Neuronal stem cell (in vitro differentiated cells): ENCODE measurements around the gene STEAP3.

Experiments used
- DNase-seq: peaks from one replicate; pipeline ENCODE4 v3.0.0-alpha.2; 2013; ENCODE audit warnings: low spot score
- H2AFZ ChIP-seq: one replicate; pipeline ENCODE4 v1.6.1; 2013; ENCODE audit warnings: mild to moderate bottlenecking, low read length, inconsistent platforms
- H2AK5ac ChIP-seq: 2 replicates; pipeline ENCODE4 v1.6.1; 2013; ENCODE audit warnings: low read depth, mild to moderate bottlenecking, inconsistent platforms, low read length, moderate library complexity, mixed read lengths
- H2BK120ac ChIP-seq: 2 replicates; pipeline ENCODE4 v1.6.1; 2013; ENCODE audit warnings: low read depth, mild to moderate bottlenecking, inconsistent platforms, low read length, moderate library complexity, mixed read lengths
- H2BK12ac ChIP-seq: one replicate; pipeline ENCODE4 v1.6.1; 2013; ENCODE audit warnings: low read length, inconsistent platforms
- H2BK15ac ChIP-seq: 2 replicates; pipeline ENCODE4 v1.6.1; 2013; ENCODE audit warnings: mild to moderate bottlenecking, low read length, inconsistent platforms, mixed read lengths
- H2BK5ac ChIP-seq: one replicate; pipeline ENCODE4 v1.6.1; 2013; ENCODE audit warnings: inconsistent platforms, mild to moderate bottlenecking, low read length, moderate library complexity
- H3K14ac ChIP-seq: one replicate; pipeline ENCODE4 v1.6.1; 2013; ENCODE audit warnings: low read length, inconsistent platforms
- H3K18ac ChIP-seq: 2 replicates; pipeline ENCODE4 v1.6.1; 2013; ENCODE audit warnings: low read length, inconsistent platforms
- H3K23ac ChIP-seq: 2 replicates; pipeline ENCODE4 v1.6.1; 2013; ENCODE audit warnings: low read depth, mild to moderate bottlenecking, mixed read lengths, low read length, inconsistent platforms; ENCODE audit not compliant: poor library complexity
- H3K27ac ChIP-seq: replicated peaks from 3 replicates; pipeline ENCODE4 v1.5.1; 2013; ENCODE audit warnings: low read length, inconsistent platforms
- H3K27me3 ChIP-seq, 3 experiments: 2 replicates each; pipeline ENCODE4 v1.6.1; 2013; ENCODE audit warnings: low read length in 3 of 3, mild to moderate bottlenecking in 2 of 3, inconsistent platforms in 1 of 3, low read depth in 1 of 3, mixed read lengths in 1 of 3, moderate library complexity in 1 of 3; ENCODE audit not compliant: control insufficient read depth in 3 of 3, insufficient read depth in 3 of 3
- H3K36me3 ChIP-seq, 2 donors: replicated peaks in 1 of 2; 2 replicates each; pipeline ENCODE4 v1.6.1; 2013; ENCODE audit warnings: low read length in 2 of 2; ENCODE audit not compliant: control insufficient read depth in 2 of 2, insufficient read depth in 2 of 2
- H3K4ac ChIP-seq: 2 replicates; pipeline ENCODE4 v1.6.1; 2013; ENCODE audit warnings: inconsistent platforms, mild to moderate bottlenecking, low read length, moderate library complexity
- H3K4me1 ChIP-seq, 2 donors: 1 replicate in 1 of 2; 2 replicates in 1 of 2; pipeline ENCODE4 v1.6.1; 2013; ENCODE audit warnings: low read length in 2 of 2, low read depth in 1 of 2; ENCODE audit not compliant: control insufficient read depth in 2 of 2, insufficient read depth in 1 of 2
- H3K4me2 ChIP-seq: one replicate; pipeline ENCODE4 v1.6.1; 2013; ENCODE audit warnings: mild to moderate bottlenecking, low read length, inconsistent platforms; ENCODE audit not compliant: insufficient read depth, poor library complexity, severe bottlenecking
- H3K4me3 ChIP-seq, 2 donors: 2 replicates each; pipeline ENCODE4 v1.5.1; 2013; ENCODE audit warnings: low read length in 2 of 2, mild to moderate bottlenecking in 2 of 2, inconsistent platforms in 1 of 2, moderate library complexity in 1 of 2
- H3K79me1 ChIP-seq: one replicate; pipeline ENCODE4 v1.6.1; 2013; ENCODE audit warnings: low read depth, mild to moderate bottlenecking, inconsistent platforms, low read length, moderate library complexity
- H3K9ac ChIP-seq: one replicate; pipeline ENCODE4 v1.6.1; 2013; ENCODE audit warnings: mild to moderate bottlenecking, low read depth, low read length, inconsistent platforms; ENCODE audit not compliant: poor library complexity
- H3K9me3 ChIP-seq, 2 donors: replicated peaks in 1 of 2; 2 replicates each; pipeline versions ENCODE3 to v1.6.1; 2013; ENCODE audit warnings: low read length in 2 of 2, mild to moderate bottlenecking in 2 of 2, inconsistent platforms in 1 of 2, low read depth in 1 of 2, mixed read lengths in 1 of 2, moderate library complexity in 1 of 2; ENCODE audit not compliant: control insufficient read depth in 2 of 2, insufficient read depth in 1 of 2
- H4K8ac ChIP-seq: one replicate; pipeline ENCODE4 v1.6.1; 2013; ENCODE audit warnings: low read depth, mild to moderate bottlenecking, inconsistent platforms, low read length, moderate library complexity
- H4K91ac ChIP-seq: one replicate; pipeline ENCODE4 v1.6.1; 2013; ENCODE audit warnings: low read length, low read depth, mild to moderate bottlenecking, inconsistent platforms; ENCODE audit not compliant: poor library complexity
- WGBS, 2 donors: extraction: QIAGEN DNeasy Blood & Tissue Kit; methylation state at CpG; one replicate each; pipeline ENCODE4 v1.1.7; 2013; ENCODE audit warnings: missing lambda C conversion rate in 2 of 2, mixed read lengths in 1 of 2; ENCODE audit not compliant: insufficient read length in 2 of 2, insufficient replicate concordance in 1 of 2; ENCODE audit errors: extremely low coverage in 2 of 2; 5-methylcytosine and 5-hydroxymethylcytosine counted together

STEAP3 gene

DNA sequence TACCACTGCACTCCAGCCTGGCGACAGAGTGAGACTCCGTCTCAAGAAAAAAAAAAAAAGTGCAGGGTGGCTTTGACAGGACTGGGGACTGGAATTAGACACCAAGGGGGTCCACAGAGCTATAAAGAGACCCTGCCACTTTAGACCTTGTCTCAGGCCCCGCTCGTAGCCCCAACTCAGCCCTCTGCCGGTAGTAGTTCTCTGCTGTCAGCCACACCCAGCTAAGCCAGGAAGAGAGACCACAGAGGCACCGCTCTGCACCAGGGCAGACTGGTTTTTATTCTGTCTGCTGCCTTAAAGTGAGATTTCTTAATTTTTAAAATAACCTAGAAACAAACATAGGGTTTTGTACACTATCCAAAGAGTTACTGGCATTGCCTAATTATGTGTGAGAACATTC is 66.0 kb downstream of the STEAP3 start:
- Histone ChIP-seq H3K79me1 (peaks cover 2% of the 10 kb centered on the region), H3K14ac (no peak overlapping the region), H3K4me3 (no peak overlapping the region), H3K36me3 (no peaks in the 10 kb centered on the region), H3K9me3 (no peaks in the 10 kb centered on the region), H2BK12ac (no peak overlapping the region), H2BK120ac (no peak overlapping the region), H2AK5ac (no peak overlapping the region), H3K27me3 (no peaks in the 10 kb centered on the region), H3K9ac (no peak overlapping the region), H4K91ac (no peak overlapping the region), H3K4me2 (no peak overlapping the region), H3K23ac (no peak overlapping the region), H2BK15ac (no peak overlapping the region), H3K18ac (no peak overlapping the region), H3K27ac (no peak overlapping the region), H3K4me1 (peaks cover 0 to 3% of the 10 kb centered on the region in 2 donors), H4K8ac (no peak overlapping the region), H2AFZ (no peak overlapping the region), H2BK5ac (no peak overlapping the region), H3K4ac (no peak overlapping the region)
- WGBS, 2 donors: no CpG with 5 or more reads among the region's 6 CpGs
- no peak for DNase-seq

DNA sequence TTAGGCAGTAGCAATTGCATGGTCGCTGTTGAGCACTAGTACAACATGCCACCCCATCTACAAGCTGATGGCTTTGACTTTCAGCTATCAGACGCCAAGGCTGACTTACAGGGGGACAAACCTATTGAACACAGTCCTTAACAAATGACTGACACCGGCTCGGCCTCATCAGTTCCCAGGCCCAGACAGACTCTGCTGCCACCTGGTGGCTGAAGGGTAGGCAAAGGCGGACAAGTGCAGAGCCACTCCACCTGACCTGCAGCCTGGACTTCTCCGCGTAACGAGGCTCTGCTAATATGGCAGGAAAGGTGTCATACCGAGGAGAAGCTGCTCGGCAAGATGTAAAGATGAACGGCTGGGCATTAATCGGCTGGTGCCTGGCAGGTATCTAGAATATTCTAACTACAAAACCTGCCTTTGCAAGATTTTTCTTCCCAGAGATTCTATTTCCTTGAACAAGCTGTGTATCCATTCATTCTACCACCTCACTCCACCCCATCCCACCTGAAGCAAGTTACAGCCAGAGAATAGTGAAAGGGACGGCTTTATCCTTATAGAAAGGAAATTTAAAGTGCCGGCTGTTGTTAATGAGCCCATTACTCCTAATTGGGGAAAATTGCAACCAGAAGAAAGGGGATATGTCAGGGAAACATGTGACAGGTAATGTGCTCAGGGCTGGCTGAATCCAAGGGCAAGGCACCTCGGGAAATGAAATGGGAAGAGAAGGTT is 67.4 kb downstream of the STEAP3 start:
- peaks cover 0 to 3% of the 10 kb centered on the region in 2 donors for H3K4me1 ChIP-seq
- H2AFZ ChIP-seq: peak overlapping the region; percentile 51
- no peak overlapping the region for H3K27ac ChIP-seq
- H2BK12ac ChIP-seq: no peak overlapping the region
- no peak overlapping the region for H2BK120ac ChIP-seq
- no peaks in the 10 kb centered on the region for H3K36me3 ChIP-seq
- H2BK5ac ChIP-seq: no peak overlapping the region
- no peak overlapping the region for H2AK5ac ChIP-seq
- H3K9ac ChIP-seq: no peak overlapping the region
- H3K9me3 ChIP-seq: no peaks in the 10 kb centered on the region
- no peak overlapping the region for H4K91ac ChIP-seq
- H4K8ac ChIP-seq: no peak overlapping the region
- DNase-seq: peak; percentile 74
- no peak overlapping the region for H3K4ac ChIP-seq
- H3K23ac ChIP-seq: no peak overlapping the region
- no peak overlapping the region for H3K4me2 ChIP-seq
- no peak overlapping the region for H3K18ac ChIP-seq
- no peak overlapping the region for H3K4me3 ChIP-seq
- H3K79me1 ChIP-seq: peaks cover 2% of the 10 kb centered on the region
- no peak overlapping the region for H2BK15ac ChIP-seq
- WGBS, 2 donors: no CpG with 5 or more reads among the region's 15 CpGs
- H3K14ac ChIP-seq: no peak overlapping the region
- H3K27me3 ChIP-seq: no peaks in the 10 kb centered on the region

DNA sequence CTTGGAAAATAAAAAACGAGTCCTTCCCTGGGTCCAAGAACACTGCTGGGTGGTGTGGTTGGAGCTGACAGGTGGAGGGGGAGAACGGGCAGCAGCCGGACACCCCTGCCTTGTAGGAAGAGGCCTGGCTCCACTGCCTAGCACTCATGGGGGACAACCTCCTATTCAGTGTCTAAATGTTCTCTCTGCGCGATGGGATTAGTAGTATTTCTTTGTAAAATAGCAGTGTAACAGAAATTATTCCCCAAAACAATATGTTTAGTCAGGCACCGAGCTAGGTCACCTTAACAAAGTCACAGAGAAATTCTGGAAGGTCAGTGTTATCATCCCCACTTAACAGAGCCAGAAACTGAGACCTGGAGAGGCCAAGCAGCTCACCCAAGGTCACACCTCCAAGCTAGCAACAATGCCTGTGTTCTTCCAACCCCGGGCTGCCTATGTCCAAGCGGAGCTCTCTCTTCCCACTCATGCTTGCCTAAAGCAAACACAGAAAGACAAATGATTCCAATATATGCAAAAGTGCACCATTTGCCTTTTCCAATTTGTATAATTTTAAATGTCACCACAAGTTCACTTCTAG is 68.0 kb downstream of the STEAP3 start:
- Histone ChIP-seq H3K36me3 (no peaks in the 10 kb centered on the region), H3K23ac (no peak overlapping the region), H3K4ac (no peak overlapping the region), H4K91ac (no peak overlapping the region), H2BK5ac (no peak overlapping the region), H3K18ac (no peak overlapping the region), H2AFZ (no peak overlapping the region), H3K9ac (no peak overlapping the region), H2BK12ac (no peak overlapping the region), H3K4me2 (no peak overlapping the region), H2AK5ac (no peak overlapping the region), H3K9me3 (no peaks in the 10 kb centered on the region), H2BK15ac (no peak overlapping the region), H3K27me3 (no peaks in the 10 kb centered on the region), H3K79me1 (no peaks in the 10 kb centered on the region), H3K4me3 (no peak overlapping the region), H3K14ac (no peak overlapping the region), H3K4me1 (peaks cover 0 to 3% of the 10 kb centered on the region in 2 donors), H2BK120ac (no peak overlapping the region), H4K8ac (no peak overlapping the region), H3K27ac (no peak overlapping the region)
- WGBS, 2 donors: no CpG with 5 or more reads among the region's 8 CpGs
- DNase-seq: no peak

DNA sequence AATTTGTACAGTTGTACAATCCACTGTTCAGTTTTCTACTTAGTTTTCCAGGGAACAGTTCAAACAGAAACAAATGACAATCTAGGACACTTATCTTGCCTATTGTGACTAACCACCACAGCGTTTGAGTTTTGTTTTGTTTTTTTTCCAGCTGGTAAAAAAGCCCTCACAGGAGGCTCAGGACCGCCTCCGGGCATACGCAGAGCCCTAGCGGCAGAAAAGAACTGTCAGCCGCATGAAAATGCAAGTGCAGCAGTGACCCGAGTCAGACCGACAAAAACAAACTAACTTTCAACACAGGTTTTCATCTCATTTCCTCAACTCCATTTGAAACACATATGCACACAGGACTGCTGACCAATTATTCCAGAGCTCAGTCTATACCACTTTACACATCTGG is 68.6 kb downstream of the STEAP3 start:
- Histone ChIP-seq H3K9ac (no peak overlapping the region), H4K8ac (no peak overlapping the region), H2AK5ac (no peak overlapping the region), H4K91ac (no peak overlapping the region), H3K4ac (no peak overlapping the region), H3K18ac (no peak overlapping the region), H3K4me2 (no peak overlapping the region), H3K36me3 (no peaks in the 10 kb centered on the region), H2BK5ac (no peak overlapping the region), H3K23ac (no peak overlapping the region), H3K4me1 (peaks cover 0 to 3% of the 10 kb centered on the region in 2 donors), H3K27ac (no peak overlapping the region), H3K14ac (no peak overlapping the region), H2BK15ac (no peak overlapping the region), H3K4me3 (no peak overlapping the region), H3K79me1 (no peaks in the 10 kb centered on the region), H2AFZ (no peak overlapping the region), H3K9me3 (no peaks in the 10 kb centered on the region), H3K27me3 (no peaks in the 10 kb centered on the region), H2BK120ac (no peak overlapping the region), H2BK12ac (no peak overlapping the region)
- no CpG with 5 or more reads among the region's 8 CpGs for whole genome bisulfite sequencing, 2 donors
- DNase-seq: no peak
